NCI-H2081 treated with DMSO at 0.1 percent for 48 hours (cell line): Measurements from ENCODE around the gene RNF149.
"Not testable (repeated sequence)": the region's sequence is repeated elsewhere in the genome, so short reads cannot be mapped to it uniquely, and the experiment has no call there.

ENCODE experiments used
- DNase-seq: peaks from one replicate; lab custom pipeline; 2025; lab: John Stamatoyannopoulos, UW

The RNF149 gene

DNA sequence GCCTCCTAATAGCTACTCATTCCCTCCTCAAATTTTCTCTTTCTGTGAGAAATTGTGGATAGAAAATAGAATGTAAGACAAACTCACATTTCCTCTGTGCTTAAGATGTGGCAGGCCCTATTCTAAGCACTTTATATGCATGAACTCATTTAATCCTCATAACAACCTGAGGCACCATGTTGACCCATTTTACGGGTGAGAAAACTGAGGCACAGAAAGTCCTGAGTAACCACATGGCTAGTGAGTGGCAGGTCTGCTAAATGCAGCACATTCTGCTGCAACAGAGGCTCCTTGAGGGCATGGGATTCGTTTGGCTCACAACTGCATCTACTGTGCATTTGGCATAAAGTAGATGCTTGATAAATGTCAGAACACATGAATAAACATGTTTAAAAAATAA, 22.7 kb upstream of the RNF149 start:
- DNase-seq = no peak

DNA sequence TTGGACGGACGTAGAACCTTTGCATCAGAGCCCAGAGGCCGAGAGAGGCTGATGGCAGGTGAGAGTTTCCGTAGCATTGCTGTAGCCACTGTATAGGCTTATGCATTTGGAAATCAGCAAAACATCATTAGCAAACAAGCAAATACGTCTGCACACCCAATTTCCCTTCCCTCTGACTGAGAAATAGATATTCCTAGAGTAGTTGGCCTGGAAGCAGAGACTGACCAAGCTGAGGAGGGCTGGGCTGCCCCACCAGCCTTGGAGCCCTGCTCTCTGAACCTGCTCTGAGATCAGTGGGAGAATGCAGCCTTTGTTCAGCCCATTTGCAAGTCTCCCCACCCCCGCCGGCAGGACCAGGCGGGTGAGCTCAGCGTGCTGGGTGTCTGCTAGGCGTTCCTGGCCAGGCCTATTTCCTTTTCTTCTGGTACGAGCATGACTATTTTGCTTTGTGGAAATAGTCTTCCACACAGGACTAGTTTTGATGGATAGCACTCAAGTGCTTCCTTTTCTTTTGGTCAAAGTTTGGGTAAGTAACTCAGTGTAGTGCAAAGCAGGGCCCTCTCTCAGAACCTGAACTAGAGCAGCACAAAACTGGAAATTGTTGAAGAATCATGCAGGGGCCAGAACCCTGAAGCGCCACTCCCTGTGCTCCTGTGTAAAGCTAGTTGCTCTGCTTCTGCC, 21.9 kb upstream of the RNF149 start:
- no peak for DNase-seq

DNA sequence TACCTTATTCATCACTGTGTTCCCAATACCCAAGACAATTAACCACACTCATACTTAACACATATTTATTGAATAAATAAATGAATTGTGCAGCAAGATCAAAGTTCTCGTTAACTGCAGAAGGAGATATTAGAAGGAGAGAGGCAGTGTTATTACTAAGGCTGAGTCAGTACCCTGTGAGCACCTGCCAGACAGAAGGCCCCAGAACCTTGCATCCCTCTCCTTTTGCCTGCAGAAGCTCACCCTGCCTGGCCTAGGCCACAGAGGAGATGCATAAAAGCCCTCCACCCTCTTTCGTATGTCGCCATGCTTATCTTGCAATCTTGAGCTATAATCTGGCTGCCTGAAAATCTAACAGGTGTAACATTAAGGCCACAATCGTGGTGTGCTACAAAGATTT, 20.5 kb upstream of the RNF149 start:
- no peak for DNase-seq

DNA sequence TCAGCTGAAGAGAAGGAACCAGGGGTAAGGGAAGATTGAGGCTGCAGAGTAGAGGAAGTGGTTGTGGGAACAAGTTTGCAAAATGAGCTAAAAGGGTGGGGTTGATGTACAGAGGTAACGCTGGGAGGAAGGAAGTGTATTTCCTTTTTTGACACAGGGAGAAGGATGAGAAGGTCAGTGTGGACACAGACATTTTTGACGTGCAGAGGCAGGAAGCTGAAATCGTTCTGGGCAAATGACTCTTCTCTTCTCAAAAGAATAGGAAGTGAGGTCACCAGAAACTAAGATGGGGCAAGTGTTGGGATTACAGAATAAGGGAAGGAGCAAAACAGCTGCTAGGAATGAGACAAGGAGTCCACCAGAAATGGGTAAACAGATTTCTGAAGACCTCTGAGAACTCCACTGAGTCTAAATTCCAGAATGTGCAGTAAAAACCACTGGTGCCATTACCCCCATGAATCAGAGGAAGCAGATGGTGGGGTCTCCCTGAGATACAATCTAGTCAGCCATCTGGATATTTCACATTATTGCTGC, 20.0 kb upstream of the RNF149 start:
- no peak for DNase-seq

GRCh38 chr2:101327863-101328394, 19.4 kb upstream of the RNF149 start:
- DNase-seq = no peak

DNA sequence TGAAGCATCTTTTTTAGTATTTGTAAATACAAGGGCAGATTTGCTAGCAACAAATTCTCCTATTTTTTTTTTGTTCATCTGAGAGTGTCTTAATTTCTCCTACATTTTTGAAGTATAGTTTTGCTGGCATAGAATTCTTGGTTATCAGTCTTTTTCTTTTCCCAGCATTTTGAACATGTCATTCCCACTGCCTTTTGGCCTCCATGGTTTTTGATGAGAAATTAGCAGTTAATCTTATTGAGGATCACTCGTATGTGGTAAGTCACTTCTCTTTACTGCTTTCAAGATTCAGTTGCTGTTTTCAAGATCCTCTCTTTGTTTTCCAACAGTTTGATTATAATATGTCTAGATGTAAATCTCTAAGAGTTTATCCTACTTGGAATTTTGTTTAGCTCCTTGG, 16.9 kb upstream of the RNF149 start:
- no peak for DNase-seq

DNA sequence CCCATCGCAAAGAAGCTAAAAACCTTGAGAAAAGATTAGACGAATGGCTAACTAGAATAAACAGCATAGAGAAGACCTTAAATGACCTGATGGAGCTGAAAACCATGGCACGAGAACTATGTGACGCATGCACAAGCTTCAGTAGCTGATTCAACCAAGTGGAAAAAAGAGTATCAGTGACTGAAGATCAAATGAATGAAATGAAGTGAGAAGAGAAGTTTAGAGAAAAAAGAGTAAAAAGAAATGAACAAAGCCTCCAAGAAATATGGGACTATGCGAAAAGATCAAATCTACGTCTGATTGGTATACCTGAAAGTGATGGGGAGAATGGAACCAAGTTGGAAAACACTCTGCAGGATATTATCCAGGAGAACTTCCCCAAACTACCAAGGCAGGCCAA, 8.1 kb upstream of the RNF149 start:
- DNase-seq = not testable (repeated sequence)

GRCh38 chr2:101311696-101312017, 3.2 kb upstream of the RNF149 start:
- no peak for DNase-seq

- DNase-seq = no peak
Measured at GRCh38 chr2:101310834-101311695, 2.6 kb upstream of the RNF149 start.

DNA sequence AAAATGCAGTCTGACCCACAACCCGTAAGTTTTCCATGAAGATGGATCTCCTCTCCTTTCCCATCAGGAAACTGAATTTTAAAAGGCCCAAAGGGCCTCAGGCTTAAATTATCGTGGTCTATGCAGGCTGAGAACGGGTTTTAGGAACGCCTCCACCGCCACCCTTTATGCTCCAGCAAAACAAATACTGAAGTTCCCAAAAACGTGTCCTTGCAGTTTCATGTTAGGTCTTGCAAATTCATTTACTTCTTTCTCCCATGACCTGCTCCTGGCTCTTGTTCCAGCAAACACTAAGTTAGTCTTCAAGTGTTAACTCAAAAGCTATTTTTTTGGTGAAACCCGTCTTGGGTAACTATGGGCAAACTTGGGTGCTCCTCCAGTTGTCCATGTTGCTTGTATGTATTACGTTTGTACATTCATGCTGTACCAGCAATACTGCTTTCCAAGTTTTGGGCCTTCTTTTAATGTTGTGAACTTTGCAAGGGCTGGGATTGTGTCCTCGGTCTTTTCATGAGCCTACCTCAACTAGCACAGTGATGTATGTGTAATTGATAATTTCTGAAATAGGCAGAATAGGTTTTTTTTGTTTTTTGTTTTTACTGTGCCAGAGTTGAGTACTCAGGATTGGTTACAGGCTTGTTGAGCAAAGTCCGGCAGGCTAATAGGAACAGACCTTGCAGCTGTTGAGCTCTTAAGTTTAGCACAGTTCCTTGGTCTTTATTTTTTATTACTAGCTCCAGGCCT, 1.8 kb upstream of the RNF149 start:
- no peak for DNase-seq

DNA sequence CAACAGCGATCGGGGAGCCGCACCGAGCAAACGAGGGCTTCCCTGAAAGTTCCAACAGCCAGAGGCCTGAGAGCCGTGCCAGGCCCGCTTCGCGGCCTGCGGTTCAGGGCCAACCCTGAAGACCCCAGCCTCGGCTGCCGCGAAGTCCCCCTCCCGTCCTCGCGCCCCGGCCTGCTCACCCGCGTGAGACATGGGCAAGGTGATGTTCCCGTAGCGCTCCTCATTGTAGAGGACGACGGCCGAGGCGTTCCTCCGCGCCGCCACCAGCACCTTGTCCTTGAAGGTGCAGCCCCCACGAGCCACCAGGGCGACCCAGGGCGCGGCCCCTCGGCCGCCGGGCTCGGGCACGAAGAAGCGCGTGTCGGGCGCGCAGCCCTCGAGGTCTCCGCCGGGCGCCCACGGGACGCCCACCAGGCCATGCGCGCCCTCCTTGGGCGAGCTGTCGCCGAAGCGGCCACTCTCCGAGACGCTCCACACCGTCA, 510 bp downstream of the RNF149 start:
- DNase-seq = no peak

DNA sequence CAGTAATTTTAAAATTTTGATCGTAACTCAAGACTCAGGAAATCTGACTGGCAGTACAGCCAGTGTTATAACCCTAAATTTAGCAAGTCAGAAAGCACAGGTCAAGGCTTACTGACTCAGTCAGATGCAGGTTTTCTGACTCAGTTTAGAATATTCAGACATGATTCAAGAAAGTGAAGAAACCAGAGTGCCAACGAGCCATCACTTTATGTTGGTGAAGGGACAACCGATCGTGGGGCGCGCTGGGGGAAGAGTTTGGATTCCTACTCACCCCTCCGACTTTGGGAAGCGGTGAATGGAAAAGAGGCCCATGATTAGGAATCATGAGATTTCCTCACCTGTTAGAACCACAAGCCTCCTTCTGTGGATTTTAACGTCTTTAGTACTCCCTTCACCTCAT, 998 bp downstream of the RNF149 start:
- no peak for DNase-seq

DNA sequence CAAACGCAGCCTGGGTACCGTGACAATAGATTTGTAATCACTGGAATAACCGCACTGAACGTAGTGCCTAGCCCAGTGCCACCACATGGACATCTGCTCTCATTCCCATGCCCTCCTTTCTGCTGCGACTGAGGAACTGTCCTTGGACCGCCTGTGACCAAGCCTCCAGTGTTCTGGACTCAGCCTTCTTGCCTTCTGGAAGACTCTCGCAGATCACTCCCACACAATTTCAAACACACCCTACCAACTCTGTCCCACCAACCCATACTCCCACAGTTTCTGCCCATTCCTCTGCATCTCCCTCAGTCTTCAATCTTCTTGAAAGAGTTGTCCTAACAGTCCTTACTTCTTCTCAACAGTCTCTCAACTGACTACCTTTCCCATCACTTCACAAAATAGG, 2.1 kb downstream of the RNF149 start:
- DNase-seq = no peak

GRCh38 chr2:101305492-101306078, 2.9 kb downstream of the RNF149 start:
- no peak for DNase-seq

GRCh38 chr2:101305035-101305434, 3.5 kb downstream of the RNF149 start:
- no peak for DNase-seq

GRCh38 chr2:101303688-101304087, 4.8 kb downstream of the RNF149 start:
- no peak for DNase-seq

DNA sequence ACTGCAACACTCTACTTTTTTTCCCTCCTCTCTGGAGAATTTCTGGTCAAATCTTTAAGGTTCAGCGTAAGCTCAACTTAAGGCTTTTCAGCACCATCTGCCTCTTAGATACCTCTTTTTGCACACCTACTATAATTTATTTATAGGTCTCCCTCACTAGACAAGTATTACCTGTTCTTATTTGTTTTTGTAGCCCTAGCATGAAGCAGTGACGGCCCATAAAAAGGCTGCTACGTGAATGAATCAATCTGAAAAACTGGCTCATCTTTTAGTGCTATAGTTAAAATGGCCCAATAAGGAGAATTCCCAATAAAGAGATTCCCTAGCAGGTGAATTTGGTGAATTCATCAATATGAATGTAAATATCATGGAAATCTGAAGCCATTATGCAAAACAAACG, 6.5 kb downstream of the RNF149 start:
- DNase-seq = no peak

DNA sequence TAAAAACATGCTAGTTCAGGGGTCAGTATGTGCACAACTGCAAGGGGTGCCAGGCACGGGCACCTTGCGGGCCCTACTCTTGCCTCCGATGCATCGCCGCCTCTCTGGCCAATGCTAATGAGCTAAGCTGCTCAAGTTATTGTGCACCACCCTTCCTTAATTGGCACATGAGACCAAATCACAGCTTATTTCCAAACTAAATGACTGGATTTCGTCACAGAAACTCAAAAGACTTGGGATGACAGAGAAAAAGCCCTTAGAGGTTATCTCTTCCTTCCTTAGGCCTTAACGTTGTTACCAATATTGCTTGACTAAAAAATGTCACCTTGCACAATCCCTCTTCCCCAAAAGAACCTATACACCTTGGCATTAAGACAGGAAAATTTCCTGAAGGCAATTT, 7.7 kb downstream of the RNF149 start:
- DNase-seq = no peak

DNA sequence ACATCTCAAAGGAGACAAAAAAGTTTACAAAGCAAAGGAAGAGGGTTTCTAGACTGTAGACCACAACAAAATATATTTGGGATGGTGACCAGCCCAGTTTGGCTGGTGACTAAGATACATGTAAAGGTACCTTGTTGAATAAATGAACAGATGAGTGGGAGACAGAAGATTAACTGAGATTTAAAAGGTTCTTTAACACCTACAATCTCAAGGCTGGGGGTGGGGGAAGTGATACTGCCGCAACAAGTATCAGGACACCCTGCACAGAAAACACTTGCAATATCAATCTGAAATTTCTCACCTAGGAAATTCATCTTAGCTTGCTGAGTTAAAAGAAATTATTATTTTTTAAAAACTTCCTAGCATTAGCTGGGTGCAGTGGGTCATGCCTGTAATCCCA, 8.3 kb downstream of the RNF149 start:
- DNase-seq = no peak

DNA sequence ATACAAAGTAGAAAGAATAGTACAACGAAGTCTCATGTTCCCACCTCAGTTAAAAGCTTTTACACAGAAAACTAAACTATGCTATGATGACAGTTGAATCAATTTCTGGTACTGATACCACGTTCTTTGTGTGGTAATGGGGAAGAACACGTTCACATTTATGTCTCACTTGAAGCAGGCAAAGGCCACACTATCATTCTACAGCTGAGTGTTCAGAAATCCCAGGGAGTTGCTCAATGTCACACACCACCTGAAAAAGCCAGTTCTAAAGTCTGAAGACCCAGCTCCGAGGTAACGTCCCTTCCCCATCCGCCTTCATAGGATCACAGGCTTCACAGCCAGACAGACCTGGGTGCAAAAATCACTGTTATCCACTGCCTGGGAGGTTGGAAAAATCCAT, 8.9 kb downstream of the RNF149 start:
- no peak for DNase-seq

- DNase-seq = no peak
Measured at GRCh38 chr2:101297383-101297782, 11.1 kb downstream of the RNF149 start.

DNA sequence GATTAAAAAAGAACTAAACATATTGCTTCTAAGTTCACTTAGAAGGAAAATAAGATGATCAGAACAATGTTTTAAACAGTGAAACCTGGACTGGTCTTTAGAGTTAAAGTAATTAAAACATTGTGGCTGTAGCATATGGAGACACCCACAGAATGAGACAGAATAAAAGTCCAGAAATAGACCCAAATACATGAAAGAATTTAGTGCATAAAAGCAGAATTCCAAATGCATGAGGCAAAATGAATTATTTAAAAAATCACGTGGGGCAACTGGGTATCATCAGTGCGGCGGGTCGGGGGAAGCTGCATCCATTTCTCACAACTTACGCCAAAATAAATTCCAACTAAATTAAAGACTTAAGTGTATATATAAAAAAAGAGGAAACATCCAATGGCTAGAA, 12.1 kb downstream of the RNF149 start:
- DNase-seq = no peak
